RWPE2 (cell line): ENCODE results near the gene USP16.
"Not testable (repeated sequence)": the region's sequence is repeated elsewhere in the genome, so short reads cannot be mapped to it uniquely, and the experiment has no call there.

Experiments
- ATAC-seq: fragments of 200-7000 bp; cut with Tn5 transposase; 3 replicates; pipeline ENCODE4 v1.9.1; 2021; ENCODE audit warnings: low read depth
- DNase-seq: peaks from one replicate; pipeline ENCODE4 v3.0.0-alpha.2; 2020; ENCODE audit warnings: low spot score
- H3K27ac ChIP-seq: fragments of 450-650 bp; 2 replicates; pipeline ENCODE4 v1.5.1; 2017; ENCODE audit warnings: mild to moderate bottlenecking; ENCODE audit not compliant: poor library complexity, severe bottlenecking
- H3K27me3 ChIP-seq: fragments of 250-450 bp; sonication (Bioruptor Pico); 2 replicates; pipeline ENCODE4 v1.5.1; 2021; ENCODE audit warnings: mild to moderate bottlenecking, moderate library complexity; ENCODE audit not compliant: insufficient read depth, poor library complexity, severe bottlenecking
- H3K36me3 ChIP-seq: fragments of 250-450 bp; sonication (Bioruptor Pico); 2 replicates; pipeline ENCODE4 v1.5.1; 2020; ENCODE audit warnings: low read depth, mild to moderate bottlenecking, moderate library complexity
- H3K4me1 ChIP-seq: fragments of 250-450 bp; sonication (Bioruptor Pico); 2 replicates; pipeline ENCODE4 v1.5.1; 2021; ENCODE audit warnings: mild to moderate bottlenecking, moderate library complexity; ENCODE audit not compliant: insufficient read depth, poor library complexity, severe bottlenecking
- H3K4me3 ChIP-seq: fragments of 250-450 bp; sonication (Bioruptor Pico); 2 replicates; pipeline ENCODE4 v1.5.1; 2021; ENCODE audit warnings: mild to moderate bottlenecking, moderate library complexity; ENCODE audit not compliant: severe bottlenecking
- H3K9me3 ChIP-seq: fragments of 250-450 bp; sonication (Bioruptor Pico); 2 replicates; pipeline ENCODE4 v1.5.1; 2021; ENCODE audit warnings: mild to moderate bottlenecking, moderate library complexity; ENCODE audit not compliant: severe bottlenecking
- TF ChIP-seq, protein P1 (sequence below): fragments of 450-650 bp; IDR thresholded peaks from one replicate; pipeline ENCODE4 v1.5.1; 2017; ENCODE audit warnings: mild to moderate bottlenecking, moderate library complexity; ENCODE audit not compliant: poor library complexity, severe bottlenecking

Gene USP16

DNA sequence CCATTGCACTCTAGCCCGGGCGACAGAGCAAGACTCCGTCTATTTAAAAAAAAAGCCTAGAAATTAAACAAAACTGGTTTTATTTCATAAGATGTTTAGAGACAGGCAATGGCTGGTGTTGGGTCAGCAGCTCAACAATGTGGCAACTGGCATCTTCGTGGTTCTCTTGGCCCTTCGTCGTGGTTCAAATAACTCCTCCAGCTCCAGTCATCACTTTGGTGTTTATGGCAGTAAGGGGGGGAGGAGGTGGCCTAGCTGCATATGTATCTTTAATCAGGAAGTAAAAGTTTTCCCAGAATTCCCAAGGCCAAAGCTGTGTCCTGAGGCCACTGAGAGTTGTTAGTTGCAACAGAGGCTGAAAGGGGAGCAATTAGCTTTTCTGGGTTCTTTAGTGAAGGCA is 18.8 kb upstream of the USP16 start:
- DNase-seq (no peak), ATAC-seq (no peak)
- TF ChIP-seq, protein P1, sequence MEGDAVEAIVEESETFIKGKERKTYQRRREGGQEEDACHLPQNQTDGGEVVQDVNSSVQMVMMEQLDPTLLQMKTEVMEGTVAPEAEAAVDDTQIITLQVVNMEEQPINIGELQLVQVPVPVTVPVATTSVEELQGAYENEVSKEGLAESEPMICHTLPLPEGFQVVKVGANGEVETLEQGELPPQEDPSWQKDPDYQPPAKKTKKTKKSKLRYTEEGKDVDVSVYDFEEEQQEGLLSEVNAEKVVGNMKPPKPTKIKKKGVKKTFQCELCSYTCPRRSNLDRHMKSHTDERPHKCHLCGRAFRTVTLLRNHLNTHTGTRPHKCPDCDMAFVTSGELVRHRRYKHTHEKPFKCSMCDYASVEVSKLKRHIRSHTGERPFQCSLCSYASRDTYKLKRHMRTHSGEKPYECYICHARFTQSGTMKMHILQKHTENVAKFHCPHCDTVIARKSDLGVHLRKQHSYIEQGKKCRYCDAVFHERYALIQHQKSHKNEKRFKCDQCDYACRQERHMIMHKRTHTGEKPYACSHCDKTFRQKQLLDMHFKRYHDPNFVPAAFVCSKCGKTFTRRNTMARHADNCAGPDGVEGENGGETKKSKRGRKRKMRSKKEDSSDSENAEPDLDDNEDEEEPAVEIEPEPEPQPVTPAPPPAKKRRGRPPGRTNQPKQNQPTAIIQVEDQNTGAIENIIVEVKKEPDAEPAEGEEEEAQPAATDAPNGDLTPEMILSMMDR, result no peak
- no peak overlapping the region for H3K27ac ChIP-seq
- H3K36me3 ChIP-seq, result peaks cover 42% of the 10 kb centered on the region
- no peaks in the 10 kb centered on the region for H3K4me1 ChIP-seq
- no peak overlapping the region for H3K4me3 ChIP-seq
- no peaks in the 10 kb centered on the region for H3K27me3 ChIP-seq
- H3K9me3 ChIP-seq, result no peaks in the 10 kb centered on the region

DNA sequence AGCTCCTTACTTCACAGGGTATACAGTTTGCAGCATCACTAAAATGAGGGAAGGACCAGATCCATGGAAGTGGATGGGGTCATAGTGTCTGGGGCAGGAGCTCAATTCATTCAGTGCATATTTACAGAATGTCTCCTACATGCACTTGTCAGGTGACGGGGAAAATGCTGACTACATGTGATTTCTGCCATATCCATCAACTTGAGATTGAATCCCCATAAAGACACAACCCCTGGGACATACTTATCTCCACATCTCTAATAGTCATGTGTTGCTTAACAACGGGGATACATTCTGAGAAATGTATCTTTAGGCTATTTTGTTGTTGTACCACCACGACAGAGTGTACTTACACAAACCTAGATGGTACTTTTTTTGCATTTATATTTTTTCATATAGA is 17.3 kb upstream of the USP16 start:
- H3K27ac ChIP-seq, result no peak overlapping the region
- H3K9me3 ChIP-seq, result no peaks in the 10 kb centered on the region
- no peaks in the 10 kb centered on the region for H3K27me3 ChIP-seq
- no peak for ATAC-seq
- H3K4me1 ChIP-seq, result no peaks in the 10 kb centered on the region
- no peak overlapping the region for H3K4me3 ChIP-seq
- H3K36me3 ChIP-seq, result peaks cover 42% of the 10 kb centered on the region
- TF ChIP-seq, protein P1, result no peak
- no peak for DNase-seq

DNA sequence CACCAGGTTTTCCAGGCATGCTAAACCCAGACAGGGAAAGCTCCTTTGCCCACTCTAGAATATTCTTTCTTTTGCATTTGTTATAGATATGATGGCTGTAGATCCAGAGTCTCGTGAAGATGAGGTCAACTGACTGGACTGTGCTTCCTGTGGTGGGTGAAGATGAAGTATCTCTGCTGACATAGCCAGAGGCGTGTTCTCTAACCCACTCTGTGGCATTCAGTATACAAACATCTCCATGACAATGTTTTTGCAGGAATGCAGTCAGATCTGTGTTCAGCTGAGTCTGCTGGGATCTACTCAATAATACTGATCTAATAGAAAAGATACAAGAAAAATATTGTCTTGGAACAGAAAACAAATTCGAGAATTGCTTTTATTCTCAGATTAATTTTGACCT is 16.7 kb upstream of the USP16 start:
- Histone ChIP-seq H3K27me3 (no peaks in the 10 kb centered on the region), H3K9me3 (no peaks in the 10 kb centered on the region), H3K36me3 (peaks cover 42% of the 10 kb centered on the region), H3K4me1 (no peaks in the 10 kb centered on the region), H3K4me3 (no peak overlapping the region), H3K27ac (no peak overlapping the region)
- ATAC-seq (no peak), DNase-seq (no peak)
- TF ChIP-seq, protein P1, result no peak

DNA sequence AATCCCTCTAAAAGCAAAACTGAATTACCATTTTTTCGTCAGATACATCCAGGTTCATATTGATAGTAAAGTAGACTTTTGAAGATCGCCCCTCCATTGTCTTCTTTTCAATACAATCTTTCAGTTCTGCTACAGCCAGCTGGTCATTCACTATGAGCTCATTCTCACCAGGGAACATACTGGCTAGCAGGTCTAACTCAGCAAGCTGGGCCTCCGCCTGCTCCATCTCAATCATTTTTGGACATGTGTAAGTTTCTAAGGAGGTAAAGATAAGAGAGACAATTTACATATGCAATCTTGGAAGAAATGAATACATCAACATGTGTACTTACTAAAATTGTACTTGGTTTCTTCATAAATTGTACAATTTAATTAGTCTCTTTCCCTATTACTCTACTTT is 16.1 kb upstream of the USP16 start:
- H3K27ac ChIP-seq, result no peak overlapping the region
- H3K4me3 ChIP-seq, result no peak overlapping the region
- H3K27me3 ChIP-seq, result no peaks in the 10 kb centered on the region
- no peaks in the 10 kb centered on the region for H3K4me1 ChIP-seq
- H3K9me3 ChIP-seq, result no peaks in the 10 kb centered on the region
- TF ChIP-seq, protein P1, result no peak
- ATAC-seq, result no peak
- peaks cover 42% of the 10 kb centered on the region for H3K36me3 ChIP-seq
- DNase-seq, result no peak

DNA sequence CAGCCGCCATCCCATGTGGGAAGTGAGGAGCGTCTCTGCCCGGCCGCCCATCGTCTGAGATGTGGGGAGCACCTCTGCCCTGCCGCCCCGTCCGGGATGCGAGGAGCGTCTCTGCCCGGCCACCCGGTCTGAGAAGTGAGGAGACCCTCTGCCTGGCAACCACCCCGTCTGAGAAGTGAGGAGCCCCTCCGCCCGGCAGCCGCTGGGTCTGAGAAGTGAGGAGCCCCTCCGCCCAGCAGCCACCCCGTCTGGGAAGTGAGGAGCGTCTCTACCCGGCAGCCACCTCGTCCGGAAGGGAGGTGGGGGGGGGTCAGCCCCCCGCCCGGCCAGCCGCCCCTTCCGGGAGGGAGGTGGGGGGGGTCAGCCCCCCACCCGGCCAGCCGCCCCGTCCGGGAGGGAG is 13.2 kb upstream of the USP16 start:
- H3K9me3 ChIP-seq, H3K27me3 ChIP-seq: not testable (repeated sequence)

More for the DNA sequence above, 13.2 kb upstream of the USP16 start:
- H3K36me3 ChIP-seq, result peaks cover 37% of the 10 kb centered on the region
- not testable (repeated sequence) for ATAC-seq, H3K4me3 ChIP-seq, H3K27ac ChIP-seq, DNase-seq, H3K4me1 ChIP-seq
